ENCODE data around the gene WT1. TPM values are rescaled to one million over a fixed set of nuclear protein-coding genes. Genes with fewer than 3 reads are reported as not detected.

WT1 gene
- polyA plus RNA-seq, 1 donor from 2014 or later = not detected

DNA sequence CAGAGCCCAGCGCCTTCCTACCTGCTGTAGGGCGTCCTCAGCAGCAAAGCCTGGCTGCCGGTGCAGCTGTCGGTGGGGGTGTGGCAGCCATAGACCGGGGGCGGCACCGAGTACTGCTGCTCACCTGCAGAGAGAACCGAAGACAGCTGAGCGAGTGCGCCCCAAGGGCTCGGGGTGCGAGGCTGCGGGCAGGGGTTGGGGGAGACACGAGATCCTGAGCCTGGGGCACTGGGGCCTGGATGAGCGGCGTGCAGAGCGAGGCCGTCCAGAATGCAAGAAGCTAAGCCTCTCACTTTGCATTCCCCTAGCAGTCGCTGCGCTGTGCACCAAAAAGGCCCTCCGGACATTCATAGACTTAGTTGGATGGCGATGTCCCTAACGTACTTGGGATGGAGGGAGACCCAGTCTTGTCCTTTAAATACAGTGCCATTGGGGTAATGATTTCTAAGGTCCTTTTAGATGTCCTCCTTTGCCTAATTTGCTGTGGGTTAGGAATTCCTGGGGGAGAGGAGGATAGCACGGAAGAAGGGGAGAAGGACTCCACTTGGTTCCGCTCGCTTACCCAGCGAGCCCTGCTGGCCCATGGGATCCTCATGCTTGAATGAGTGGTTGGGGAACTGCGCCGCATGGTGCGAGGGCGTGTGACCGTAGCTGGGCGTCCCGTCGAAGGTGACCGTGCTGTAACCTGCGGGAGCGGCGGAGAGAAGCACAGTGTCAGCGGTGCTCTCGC, 7.2 kb downstream of the WT1 start:
- no peak overlapping the region for H3K4me2 ChIP-seq (ENCODE audit: low read length)
- no peaks in the 10 kb centered on the region for H4K20me1 ChIP-seq (ENCODE audit: insufficient read depth)

GRCh38 chr11:32427616-32427934, 7.8 kb downstream of the WT1 start:
- peaks cover 90% of the 10 kb centered on the region for H3K27me3 ChIP-seq (ENCODE audit: insufficient read depth, low read depth, low read length)
- no peak overlapping the region for H3K27ac ChIP-seq (ENCODE audit: low read length)
- no peaks in the 10 kb centered on the region for H3F3A ChIP-seq (ENCODE audit: insufficient read depth, low read length, poor library complexity, severe bottlenecking)
- H3K4me2 ChIP-seq (ENCODE audit: low read length) = no peak overlapping the region
- H3K4me3 ChIP-seq (ENCODE audit: low read length) = peak overlapping the region; percentile 57
- H3K9ac ChIP-seq (ENCODE audit: low read length) = no peak overlapping the region
- no peak overlapping the region for H2AFZ ChIP-seq (ENCODE audit: low read depth, low read length)
- H3K9me3 ChIP-seq (ENCODE audit: low read length) = peaks cover 10% of the 10 kb centered on the region
- no peaks in the 10 kb centered on the region for H4K20me1 ChIP-seq (ENCODE audit: insufficient read depth)
- H3K36me3 ChIP-seq (ENCODE audit: insufficient read depth, low read length) = no peaks in the 10 kb centered on the region
- no peaks in the 10 kb centered on the region for H3K9me2 ChIP-seq (ENCODE audit: insufficient read depth, low read length)
- TF ChIP-seq EZH2 (IDR thresholded peaks at IDR 0.05; ENCODE audit: borderline replicate concordance, insufficient read depth, low read length, poor library complexity, severe bottlenecking) (no peak), RAD21 (conservative IDR thresholded peaks at IDR 0.05) (no peak), POLR2AphosphoS5 (IDR thresholded peaks at IDR 0.05) (no peak), MXI1 (conservative IDR thresholded peaks at IDR 0.05; ENCODE audit: poor library complexity, severe bottlenecking) (no peak)
- TF ChIP-seq, protein P1, sequence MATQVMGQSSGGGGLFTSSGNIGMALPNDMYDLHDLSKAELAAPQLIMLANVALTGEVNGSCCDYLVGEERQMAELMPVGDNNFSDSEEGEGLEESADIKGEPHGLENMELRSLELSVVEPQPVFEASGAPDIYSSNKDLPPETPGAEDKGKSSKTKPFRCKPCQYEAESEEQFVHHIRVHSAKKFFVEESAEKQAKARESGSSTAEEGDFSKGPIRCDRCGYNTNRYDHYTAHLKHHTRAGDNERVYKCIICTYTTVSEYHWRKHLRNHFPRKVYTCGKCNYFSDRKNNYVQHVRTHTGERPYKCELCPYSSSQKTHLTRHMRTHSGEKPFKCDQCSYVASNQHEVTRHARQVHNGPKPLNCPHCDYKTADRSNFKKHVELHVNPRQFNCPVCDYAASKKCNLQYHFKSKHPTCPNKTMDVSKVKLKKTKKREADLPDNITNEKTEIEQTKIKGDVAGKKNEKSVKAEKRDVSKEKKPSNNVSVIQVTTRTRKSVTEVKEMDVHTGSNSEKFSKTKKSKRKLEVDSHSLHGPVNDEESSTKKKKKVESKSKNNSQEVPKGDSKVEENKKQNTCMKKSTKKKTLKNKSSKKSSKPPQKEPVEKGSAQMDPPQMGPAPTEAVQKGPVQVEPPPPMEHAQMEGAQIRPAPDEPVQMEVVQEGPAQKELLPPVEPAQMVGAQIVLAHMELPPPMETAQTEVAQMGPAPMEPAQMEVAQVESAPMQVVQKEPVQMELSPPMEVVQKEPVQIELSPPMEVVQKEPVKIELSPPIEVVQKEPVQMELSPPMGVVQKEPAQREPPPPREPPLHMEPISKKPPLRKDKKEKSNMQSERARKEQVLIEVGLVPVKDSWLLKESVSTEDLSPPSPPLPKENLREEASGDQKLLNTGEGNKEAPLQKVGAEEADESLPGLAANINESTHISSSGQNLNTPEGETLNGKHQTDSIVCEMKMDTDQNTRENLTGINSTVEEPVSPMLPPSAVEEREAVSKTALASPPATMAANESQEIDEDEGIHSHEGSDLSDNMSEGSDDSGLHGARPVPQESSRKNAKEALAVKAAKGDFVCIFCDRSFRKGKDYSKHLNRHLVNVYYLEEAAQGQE (IDR thresholded peaks at IDR 0.05; ENCODE audit: borderline replicate concordance) = no peak
- H3K79me2 ChIP-seq (replicated peaks; ENCODE audit: insufficient read depth, low read length) = no peaks in the 10 kb centered on the region

More for the DNA sequence above, 7.2 kb downstream of the WT1 start:
- no peaks in the 10 kb centered on the region for H3K9me2 ChIP-seq (ENCODE audit: insufficient read depth, low read length)
- no peak overlapping the region for H3K9ac ChIP-seq (ENCODE audit: low read length)
- TF ChIP-seq TAF1 (IDR thresholded peaks at IDR 0.05; ENCODE audit: low read depth) (no peak), EZH2 (IDR thresholded peaks at IDR 0.05; ENCODE audit: borderline replicate concordance, insufficient read depth, low read length, poor library complexity, severe bottlenecking) (peak; percentile 72)
- no peaks in the 10 kb centered on the region for H3K36me3 ChIP-seq (ENCODE audit: insufficient read depth, low read length)
- no peak overlapping the region for H3K27ac ChIP-seq (ENCODE audit: low read length)
- peaks cover 92% of the 10 kb centered on the region for H3K27me3 ChIP-seq (ENCODE audit: insufficient read depth, low read depth, low read length)
- no peaks in the 10 kb centered on the region for H3F3A ChIP-seq (ENCODE audit: insufficient read depth, low read length, poor library complexity, severe bottlenecking)
- H3K4me3 ChIP-seq (ENCODE audit: low read length) = no peak overlapping the region
- no peak overlapping the region for H2AFZ ChIP-seq (ENCODE audit: low read depth, low read length)
- peaks cover 15% of the 10 kb centered on the region for H3K9me3 ChIP-seq (ENCODE audit: low read length)
- no peaks in the 10 kb centered on the region for H3K79me2 ChIP-seq (replicated peaks; ENCODE audit: insufficient read depth, low read length)

GRCh38 chr11:32426819-32427615, 8.3 kb downstream of the WT1 start:
- no peak overlapping the region for H2AFZ ChIP-seq (ENCODE audit: low read depth, low read length)
- no peaks in the 10 kb centered on the region for H4K20me1 ChIP-seq (ENCODE audit: insufficient read depth)
- H3K9me3 ChIP-seq (ENCODE audit: low read length) = peaks cover 5% of the 10 kb centered on the region
- no peaks in the 10 kb centered on the region for H3K36me3 ChIP-seq (ENCODE audit: insufficient read depth, low read length)
- TF ChIP-seq TAF1 (IDR thresholded peaks at IDR 0.05; ENCODE audit: low read depth) (no peak), SMC3 (conservative IDR thresholded peaks at IDR 0.05; ENCODE audit: poor library complexity) (no peak), RAD21 (conservative IDR thresholded peaks at IDR 0.05) (no peak)
- H3K27ac ChIP-seq (ENCODE audit: low read length) = no peak overlapping the region
- no peaks in the 10 kb centered on the region for H3F3A ChIP-seq (ENCODE audit: insufficient read depth, low read length, poor library complexity, severe bottlenecking)
- no peak overlapping the region for H3K4me2 ChIP-seq (ENCODE audit: low read length)
- H3K27me3 ChIP-seq (ENCODE audit: insufficient read depth, low read depth, low read length) = peaks cover 85% of the 10 kb centered on the region
- no peaks in the 10 kb centered on the region for H3K9me2 ChIP-seq (ENCODE audit: insufficient read depth, low read length)
- no peaks in the 10 kb centered on the region for H3K79me2 ChIP-seq (replicated peaks; ENCODE audit: insufficient read depth, low read length)
- peak overlapping the region; percentile 57 for H3K4me3 ChIP-seq (ENCODE audit: low read length)
- H3K9ac ChIP-seq (ENCODE audit: low read length) = no peak overlapping the region

Measured in neural cell (in vitro differentiated cells).